ENCODE results near the gene LRP8. TPM values are rescaled to one million over a fixed set of nuclear protein-coding genes. Genes with fewer than 3 reads are reported as not detected.

Gene LRP8
- total and polyA plus RNA-seq, 9 of the 15 experiments (the other 6 are each of a cell fraction or from before 2014, with no cell fraction given): 7.1 to 56.1 (median 31.3) TPM

DNA sequence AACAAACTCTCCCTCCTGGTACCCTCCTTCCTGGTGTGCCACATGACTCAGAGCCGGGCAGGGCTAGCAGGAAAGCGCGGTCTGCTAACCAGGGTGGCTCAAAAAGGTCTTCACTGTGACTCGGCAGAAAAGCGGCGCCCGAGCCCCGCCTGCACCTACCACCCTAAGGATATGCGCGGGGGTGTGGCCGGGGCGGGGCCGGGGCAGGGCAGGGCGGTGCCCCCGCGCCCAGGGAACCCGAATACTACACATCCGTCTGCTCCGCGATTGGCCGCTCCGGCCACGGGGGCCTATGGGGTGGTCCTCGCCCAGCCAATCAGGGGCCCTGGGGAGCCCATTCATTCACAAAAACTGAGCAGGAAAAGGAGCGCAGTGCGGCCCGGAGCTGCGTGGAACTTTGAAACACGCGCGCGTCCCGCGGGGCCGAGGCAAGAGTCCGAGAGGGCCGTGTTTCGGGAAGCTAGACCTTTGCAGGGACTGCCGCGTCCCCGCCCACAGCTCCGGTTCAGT lies 1.7 kb downstream of the LRP8 start (continued):
- TF ChIP-seq PRMT5 (CRISPR knock-in tag; IDR thresholded peaks at IDR 0.05) (no peak), ZKSCAN1 (IDR thresholded peaks at IDR 0.05; ENCODE audit: low read depth, low read length) (peak; percentile 62), CC2D1A (IDR thresholded peaks at IDR 0.05) (no peak), RB1 (IDR thresholded peaks at IDR 0.05; ENCODE audit: low read depth) (no peak; the same call in 1 of the 2 replicates), ZNF639 (CRISPR knock-in tag; conservative IDR thresholded peaks at IDR 0.05 in 1 of 2, IDR thresholded peaks at IDR 0.05 in 1 of 2) (peak in 1 of 2 experiments; percentile 71; a peak in 1 of 4 replicates), CLOCK (CRISPR knock-in tag; IDR thresholded peaks at IDR 0.05; ENCODE audit: borderline replicate concordance) (no peak), ZBTB17 (CRISPR knock-in tag; IDR thresholded peaks at IDR 0.05) (no peak), TSC22D4 (tag; IDR thresholded peaks at IDR 0.05) (no peak), KHSRP (IDR thresholded peaks at IDR 0.05) (no peak), ZNF408 (CRISPR knock-in tag; IDR thresholded peaks at IDR 0.05; ENCODE audit: low read depth) (no peak), NFIX (CRISPR knock-in tag; IDR thresholded peaks at IDR 0.05; ENCODE audit: low read depth) (no peak), ZNF12 (CRISPR knock-in tag; IDR thresholded peaks at IDR 0.05) (no peak; the same call in 1 of the 2 replicates), YBX1 (IDR thresholded peaks at IDR 0.05) (no peak), ILK (tag; IDR thresholded peaks at IDR 0.05; ENCODE audit: borderline replicate concordance, low read depth) (no peak), HNRNPH1 (optimal IDR thresholded peaks at IDR 0.05; ENCODE audit: low read depth, low read length) (no peak), ELF2 (CRISPR knock-in tag; IDR thresholded peaks at IDR 0.05) (0 out of 2 replicates have a peak, but pooled peaks have one; percentile 19)
- TF ChIP-seq, protein P1, sequence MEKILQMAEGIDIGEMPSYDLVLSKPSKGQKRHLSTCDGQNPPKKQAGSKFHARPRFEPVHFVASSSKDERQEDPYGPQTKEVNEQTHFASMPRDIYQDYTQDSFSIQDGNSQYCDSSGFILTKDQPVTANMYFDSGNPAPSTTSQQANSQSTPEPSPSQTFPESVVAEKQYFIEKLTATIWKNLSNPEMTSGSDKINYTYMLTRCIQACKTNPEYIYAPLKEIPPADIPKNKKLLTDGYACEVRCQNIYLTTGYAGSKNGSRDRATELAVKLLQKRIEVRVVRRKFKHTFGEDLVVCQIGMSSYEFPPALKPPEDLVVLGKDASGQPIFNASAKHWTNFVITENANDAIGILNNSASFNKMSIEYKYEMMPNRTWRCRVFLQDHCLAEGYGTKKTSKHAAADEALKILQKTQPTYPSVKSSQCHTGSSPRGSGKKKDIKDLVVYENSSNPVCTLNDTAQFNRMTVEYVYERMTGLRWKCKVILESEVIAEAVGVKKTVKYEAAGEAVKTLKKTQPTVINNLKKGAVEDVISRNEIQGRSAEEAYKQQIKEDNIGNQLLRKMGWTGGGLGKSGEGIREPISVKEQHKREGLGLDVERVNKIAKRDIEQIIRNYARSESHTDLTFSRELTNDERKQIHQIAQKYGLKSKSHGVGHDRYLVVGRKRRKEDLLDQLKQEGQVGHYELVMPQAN (IDR thresholded peaks at IDR 0.05; ENCODE audit: borderline replicate concordance): no peak; the same call in 1 of the 2 replicates
- TF ChIP-seq, protein P2, sequence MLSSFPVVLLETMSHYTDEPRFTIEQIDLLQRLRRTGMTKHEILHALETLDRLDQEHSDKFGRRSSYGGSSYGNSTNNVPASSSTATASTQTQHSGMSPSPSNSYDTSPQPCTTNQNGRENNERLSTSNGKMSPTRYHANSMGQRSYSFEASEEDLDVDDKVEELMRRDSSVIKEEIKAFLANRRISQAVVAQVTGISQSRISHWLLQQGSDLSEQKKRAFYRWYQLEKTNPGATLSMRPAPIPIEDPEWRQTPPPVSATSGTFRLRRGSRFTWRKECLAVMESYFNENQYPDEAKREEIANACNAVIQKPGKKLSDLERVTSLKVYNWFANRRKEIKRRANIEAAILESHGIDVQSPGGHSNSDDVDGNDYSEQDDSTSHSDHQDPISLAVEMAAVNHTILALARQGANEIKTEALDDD (IDR thresholded peaks at IDR 0.05): peak; percentile 69; the same call in 1 of the 2 replicates
- TF ChIP-seq, protein P3, sequence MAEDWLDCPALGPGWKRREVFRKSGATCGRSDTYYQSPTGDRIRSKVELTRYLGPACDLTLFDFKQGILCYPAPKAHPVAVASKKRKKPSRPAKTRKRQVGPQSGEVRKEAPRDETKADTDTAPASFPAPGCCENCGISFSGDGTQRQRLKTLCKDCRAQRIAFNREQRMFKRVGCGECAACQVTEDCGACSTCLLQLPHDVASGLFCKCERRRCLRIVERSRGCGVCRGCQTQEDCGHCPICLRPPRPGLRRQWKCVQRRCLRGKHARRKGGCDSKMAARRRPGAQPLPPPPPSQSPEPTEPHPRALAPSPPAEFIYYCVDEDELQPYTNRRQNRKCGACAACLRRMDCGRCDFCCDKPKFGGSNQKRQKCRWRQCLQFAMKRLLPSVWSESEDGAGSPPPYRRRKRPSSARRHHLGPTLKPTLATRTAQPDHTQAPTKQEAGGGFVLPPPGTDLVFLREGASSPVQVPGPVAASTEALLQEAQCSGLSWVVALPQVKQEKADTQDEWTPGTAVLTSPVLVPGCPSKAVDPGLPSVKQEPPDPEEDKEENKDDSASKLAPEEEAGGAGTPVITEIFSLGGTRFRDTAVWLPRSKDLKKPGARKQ (CRISPR knock-in tag; IDR thresholded peaks at IDR 0.05): no peak

Data from K562 (cell line).